NOMO-1 treated with DMSO at 0.1 percent for 48 hours (cell line): Measurements from ENCODE around the gene FGF21.
"Not testable (repeated sequence)": the region's sequence is repeated elsewhere in the genome, so short reads cannot be mapped to it uniquely, and the experiment has no call there.

ENCODE experiments used
- DNase-seq: peaks from one replicate; lab custom pipeline; 2025; ENCODE audit not compliant: unreplicated experiment; lab: John Stamatoyannopoulos, UW

Gene FGF21, protein sequence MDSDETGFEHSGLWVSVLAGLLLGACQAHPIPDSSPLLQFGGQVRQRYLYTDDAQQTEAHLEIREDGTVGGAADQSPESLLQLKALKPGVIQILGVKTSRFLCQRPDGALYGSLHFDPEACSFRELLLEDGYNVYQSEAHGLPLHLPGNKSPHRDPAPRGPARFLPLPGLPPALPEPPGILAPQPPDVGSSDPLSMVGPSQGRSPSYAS

GRCh38 chr19:48755084-48755641 is at the start of gene FGF21:
Gene FGF21 (plus strand): TSS chr19:48755524. CDS start chr19:48756237, 713 bp downstream.
- no peak for DNase-seq

DNA sequence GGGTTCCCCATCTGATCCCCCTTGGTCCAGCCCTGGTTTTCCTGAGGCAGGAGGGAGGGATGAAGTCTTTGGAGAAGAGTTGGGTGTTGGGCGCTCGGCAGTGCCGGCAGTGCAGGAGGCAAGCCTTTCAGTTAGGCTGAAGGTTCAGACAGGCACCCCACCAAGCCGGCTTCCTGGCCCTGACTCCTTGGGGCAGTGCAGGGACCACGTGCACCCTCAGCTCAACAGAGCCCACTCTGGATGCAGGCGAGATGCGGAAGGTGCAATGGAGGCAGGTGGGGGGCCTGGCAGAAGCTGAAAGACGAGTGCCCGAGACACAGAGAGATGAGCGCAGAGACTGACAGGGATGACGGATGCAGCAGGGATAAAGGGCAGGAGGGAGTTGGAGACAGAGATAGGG is 46.9 kb upstream of the FGF21 start:
- DNase-seq: no peak

GRCh38 chr19:48711106-48711662 is 44.1 kb upstream of the FGF21 start:
- DNase-seq: no peak

GRCh38 chr19:48713041-48713863 is 42.1 kb upstream of the FGF21 start:
- peak; percentile 3 for DNase-seq

DNA sequence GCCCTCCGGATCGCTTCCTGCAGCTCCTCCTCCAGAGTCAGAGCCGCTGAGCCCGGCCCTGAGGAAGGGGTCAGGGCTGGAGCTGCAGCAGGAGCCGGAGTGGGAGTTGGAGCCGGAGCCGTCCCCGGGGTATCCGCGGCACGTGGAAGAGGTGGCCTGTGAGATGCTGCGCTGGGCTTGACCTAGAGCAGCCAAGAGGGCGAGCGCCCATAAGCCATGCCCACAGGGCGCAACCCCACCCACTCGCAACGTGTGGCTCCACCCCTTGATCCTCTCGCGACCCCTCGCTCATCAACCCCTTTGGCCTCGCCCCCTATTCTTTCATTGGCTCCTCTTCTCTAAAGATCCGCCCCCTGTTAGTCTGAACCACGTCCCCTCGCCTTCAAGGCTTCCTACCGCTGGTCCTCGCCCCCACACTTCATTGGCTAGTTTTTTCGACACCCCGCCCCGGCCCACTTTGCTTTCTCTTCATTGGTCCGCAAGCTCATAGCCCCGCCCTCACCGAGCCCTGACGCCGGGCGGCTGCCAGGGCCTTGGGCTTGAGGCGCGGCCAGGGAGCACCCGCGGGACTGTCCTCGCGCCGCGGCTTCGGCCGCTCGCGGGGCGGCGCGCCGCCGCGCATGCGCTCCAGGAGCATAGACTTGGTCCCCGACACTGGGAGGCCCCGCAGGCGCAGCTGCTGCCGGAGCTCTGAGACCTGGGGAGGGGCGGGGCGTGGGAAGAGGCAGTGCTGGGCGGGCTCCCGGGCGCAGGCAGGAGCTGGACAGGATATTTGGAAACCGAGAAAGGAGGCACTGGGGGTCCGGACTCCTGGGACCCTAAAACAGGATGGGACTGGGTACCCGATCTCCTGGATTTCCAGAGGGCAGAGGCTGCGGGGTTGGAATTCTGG is 41.2 kb upstream of the FGF21 start:
- DNase-seq: peak; percentile 100

DNA sequence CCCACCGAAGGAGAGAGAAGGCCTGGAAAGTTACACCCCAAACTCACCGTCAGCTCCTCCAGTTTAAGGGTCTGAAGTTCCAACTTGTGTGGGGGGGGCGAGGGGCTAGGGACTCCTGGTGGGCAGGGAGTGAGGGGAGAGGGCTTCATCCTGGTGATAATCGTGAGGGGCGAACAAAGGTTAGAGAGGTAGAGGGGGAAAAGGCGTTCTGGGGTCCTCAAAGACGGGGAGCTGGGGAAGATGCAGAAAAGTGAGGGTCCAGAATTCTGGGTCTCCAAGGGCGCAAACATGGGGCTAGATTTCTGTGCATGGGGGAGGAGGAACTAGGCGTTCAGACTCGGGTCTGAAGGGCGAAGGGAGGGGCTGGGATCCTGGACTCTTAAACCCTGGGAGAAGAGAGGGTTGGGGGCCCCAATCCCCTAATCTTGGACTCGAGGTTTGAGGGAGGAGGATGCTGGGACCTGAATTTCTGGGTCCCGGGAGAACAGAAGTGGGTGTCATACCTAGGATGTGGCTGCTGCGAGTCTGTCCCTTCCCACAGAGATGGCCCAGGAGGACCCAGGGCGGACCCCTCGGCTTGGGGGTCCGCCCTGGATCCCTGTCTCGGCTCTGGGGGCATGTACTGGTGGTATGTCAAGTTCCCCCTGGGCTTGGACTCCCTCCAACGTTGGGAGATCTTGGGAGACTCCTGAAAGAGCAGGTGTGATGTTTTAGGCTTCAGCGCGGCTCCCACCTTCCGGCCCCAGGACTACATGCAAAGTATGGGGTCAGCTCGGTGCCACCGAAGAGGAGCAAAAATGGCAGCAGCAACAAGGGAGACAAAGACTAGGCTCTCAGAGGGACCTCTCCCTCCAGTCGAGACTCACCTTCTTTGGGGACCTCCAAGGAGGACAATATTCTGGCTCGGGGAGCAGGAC is 40.3 kb upstream of the FGF21 start:
- no peak for DNase-seq

DNA sequence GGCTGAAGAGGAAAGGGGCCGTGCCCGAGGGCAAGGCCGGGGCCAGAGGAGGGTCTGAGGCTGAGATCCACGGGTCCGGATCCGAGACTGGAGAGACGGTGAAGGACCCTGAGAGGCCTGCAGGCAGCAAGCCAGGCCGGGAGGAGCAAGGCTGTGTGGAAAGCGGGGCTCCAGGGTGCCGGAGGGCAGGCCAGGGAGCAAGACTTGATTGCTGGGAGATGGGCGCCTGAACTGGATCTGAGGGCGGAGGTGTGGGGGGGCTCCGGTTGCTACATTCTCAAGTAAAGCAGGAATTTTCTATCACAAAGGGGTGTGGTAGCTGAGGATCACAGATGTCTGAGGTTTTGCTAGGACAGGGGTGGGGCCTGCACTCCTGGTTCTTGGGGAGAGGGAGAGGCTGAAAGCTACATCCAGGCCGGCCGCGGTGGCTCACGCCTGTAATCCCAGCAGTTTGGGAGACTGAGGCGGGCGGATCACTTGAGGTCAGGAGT is 39.6 kb upstream of the FGF21 start:
- no peak for DNase-seq

DNA sequence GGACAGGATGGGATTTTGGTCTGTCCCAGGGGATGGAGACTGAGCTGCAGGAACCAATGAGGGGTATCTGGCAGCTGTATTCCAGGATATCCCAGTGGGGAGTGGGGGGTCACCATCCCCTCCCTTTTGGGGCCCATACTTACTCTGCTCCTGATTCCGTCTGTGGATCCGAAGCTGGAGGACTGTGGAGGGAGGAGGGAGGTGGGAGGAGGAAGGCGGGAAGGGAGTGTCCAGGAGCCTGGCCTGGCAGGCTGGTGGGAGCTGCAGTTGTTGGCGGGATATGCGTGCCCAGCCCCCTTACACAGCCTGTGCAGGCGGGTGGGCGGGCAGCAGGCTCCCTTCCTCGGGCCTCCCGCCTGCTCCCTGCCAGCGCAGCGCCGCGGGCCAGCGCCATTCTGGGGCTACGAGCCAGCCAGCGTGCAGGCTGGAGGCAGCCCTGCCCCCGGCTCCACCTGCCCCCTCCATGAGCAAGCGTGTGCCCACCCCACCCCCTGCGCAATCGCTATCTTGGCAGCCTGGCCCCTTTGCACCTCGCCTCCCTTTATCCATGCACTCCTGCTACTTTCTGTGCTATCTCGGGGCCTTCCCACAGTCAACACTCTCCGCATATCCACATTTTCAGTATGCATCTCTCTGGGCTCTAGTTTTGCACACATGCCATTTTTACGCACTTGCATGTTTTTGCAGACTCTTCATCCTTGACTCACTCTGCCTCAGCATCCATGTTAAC is 38.6 kb upstream of the FGF21 start:
- no peak for DNase-seq

GRCh38 chr19:48718106-48718505 is 37.2 kb upstream of the FGF21 start:
- DNase-seq: not testable (repeated sequence)

DNA sequence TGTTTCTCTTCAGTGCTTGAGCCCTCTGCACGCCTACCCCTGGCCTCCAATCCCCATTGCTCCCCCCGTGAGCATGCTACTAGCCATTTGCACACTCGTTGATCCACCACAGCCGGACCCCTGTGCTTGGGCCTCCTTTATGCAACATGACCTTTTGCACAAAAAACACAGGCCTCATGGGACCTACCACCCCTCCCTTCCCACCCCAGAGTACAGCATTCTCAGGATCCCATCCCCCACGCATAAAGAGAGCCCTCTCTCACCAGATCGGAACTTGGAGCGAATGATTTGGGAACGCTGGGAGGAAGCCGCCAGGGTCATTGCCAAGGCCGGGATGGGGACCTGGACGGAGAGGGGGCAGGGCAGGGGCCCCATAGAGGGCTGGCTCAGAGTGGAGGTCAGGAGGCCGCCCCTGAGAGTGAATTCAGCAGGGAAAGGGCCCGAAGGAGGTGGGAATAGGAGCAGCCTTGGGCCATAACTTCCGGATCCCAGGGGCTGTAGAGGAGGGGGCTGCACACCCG is 36.6 kb upstream of the FGF21 start:
- no peak for DNase-seq

GRCh38 chr19:48719263-48720171 is 35.8 kb upstream of the FGF21 start, which contains the start of gene MAMSTR:
Gene MAMSTR (minus strand): TSS chr19:48719725. CDS start chr19:48719031, 694 bp downstream.
- no peak for DNase-seq

DNA sequence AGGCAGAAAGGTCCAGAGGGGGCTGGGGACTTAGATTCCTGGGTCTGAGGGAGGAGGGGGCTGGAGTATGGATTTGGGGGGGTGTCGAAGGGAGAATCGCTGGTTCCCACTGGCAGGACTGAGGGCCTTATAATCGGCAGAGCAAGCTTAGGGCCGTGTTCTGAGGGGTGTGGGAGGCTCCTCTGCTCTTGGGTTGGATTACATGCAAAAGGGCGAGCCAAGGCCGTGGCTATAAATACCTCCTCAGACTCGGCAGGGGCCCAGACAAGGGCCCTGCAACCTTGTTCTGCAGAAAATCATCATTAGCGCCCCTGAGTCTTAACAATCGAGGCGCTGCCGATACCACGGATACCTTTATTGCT is 35.1 kb upstream of the FGF21 start:
- no peak for DNase-seq

GRCh38 chr19:48720613-48721296 is 34.6 kb upstream of the FGF21 start:
- DNase-seq: peak; percentile 97

- DNase-seq: no peak
Observed at GRCh38 chr19:48722196-48722708, 33.1 kb upstream of the FGF21 start.

- DNase-seq: peak; percentile 89
Observed at GRCh38 chr19:48724796-48725753, 30.2 kb upstream of the FGF21 start.

DNA sequence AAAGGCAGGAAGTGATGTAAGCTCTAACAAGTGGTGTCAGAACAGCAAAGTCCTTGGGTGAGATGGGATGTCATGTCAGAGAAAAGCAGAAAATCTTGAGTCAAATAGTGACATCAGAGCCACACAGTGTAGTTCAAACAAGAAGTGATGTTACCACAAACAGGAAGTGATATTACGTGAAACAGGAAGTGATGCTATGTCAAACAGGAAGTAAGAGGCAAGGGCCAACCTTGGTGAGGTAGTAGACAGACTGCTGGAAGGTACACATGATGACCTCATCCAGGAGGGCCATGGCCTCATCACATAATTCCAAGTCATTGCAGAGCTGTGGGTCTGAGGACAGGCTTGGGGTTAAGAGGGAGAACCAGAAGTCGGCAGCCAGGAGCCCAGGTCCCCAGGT is 28.8 kb upstream of the FGF21 start:
- DNase-seq: peak; percentile 89
